Neuronal stem cell (in vitro differentiated cells): ENCODE data around the gene AHDC1.

ENCODE experiments used
- DNase-seq: peaks from one replicate; pipeline ENCODE4 v3.0.0-alpha.2; 2013; ENCODE audit warnings: low spot score
- H2AFZ ChIP-seq: one replicate; pipeline ENCODE4 v1.6.1; 2013; ENCODE audit warnings: mild to moderate bottlenecking, low read length, inconsistent platforms
- H2AK5ac ChIP-seq: 2 replicates; pipeline ENCODE4 v1.6.1; 2013; ENCODE audit warnings: low read depth, mild to moderate bottlenecking, inconsistent platforms, low read length, moderate library complexity, mixed read lengths
- H2BK120ac ChIP-seq: 2 replicates; pipeline ENCODE4 v1.6.1; 2013; ENCODE audit warnings: low read depth, mild to moderate bottlenecking, inconsistent platforms, low read length, moderate library complexity, mixed read lengths
- H2BK12ac ChIP-seq: one replicate; pipeline ENCODE4 v1.6.1; 2013; ENCODE audit warnings: low read length, inconsistent platforms
- H2BK15ac ChIP-seq: 2 replicates; pipeline ENCODE4 v1.6.1; 2013; ENCODE audit warnings: mild to moderate bottlenecking, low read length, inconsistent platforms, mixed read lengths
- H2BK5ac ChIP-seq: one replicate; pipeline ENCODE4 v1.6.1; 2013; ENCODE audit warnings: inconsistent platforms, mild to moderate bottlenecking, low read length, moderate library complexity
- H3K14ac ChIP-seq: one replicate; pipeline ENCODE4 v1.6.1; 2013; ENCODE audit warnings: low read length, inconsistent platforms
- H3K18ac ChIP-seq: 2 replicates; pipeline ENCODE4 v1.6.1; 2013; ENCODE audit warnings: low read length, inconsistent platforms
- H3K23ac ChIP-seq: 2 replicates; pipeline ENCODE4 v1.6.1; 2013; ENCODE audit warnings: low read depth, mild to moderate bottlenecking, mixed read lengths, low read length, inconsistent platforms; ENCODE audit not compliant: poor library complexity
- H3K27ac ChIP-seq: replicated peaks from 3 replicates; pipeline ENCODE4 v1.5.1; 2013; ENCODE audit warnings: low read length, inconsistent platforms
- H3K27me3 ChIP-seq, 3 experiments: 2 replicates each; pipeline ENCODE4 v1.6.1; 2013; ENCODE audit warnings: low read length in 3 of 3, mild to moderate bottlenecking in 2 of 3, inconsistent platforms in 1 of 3, low read depth in 1 of 3, mixed read lengths in 1 of 3, moderate library complexity in 1 of 3; ENCODE audit not compliant: control insufficient read depth in 3 of 3, insufficient read depth in 3 of 3
- H3K36me3 ChIP-seq, 2 donors: replicated peaks in 1 of 2; 2 replicates each; pipeline ENCODE4 v1.6.1; 2013; ENCODE audit warnings: low read length in 2 of 2; ENCODE audit not compliant: control insufficient read depth in 2 of 2, insufficient read depth in 2 of 2
- H3K4ac ChIP-seq: 2 replicates; pipeline ENCODE4 v1.6.1; 2013; ENCODE audit warnings: inconsistent platforms, mild to moderate bottlenecking, low read length, moderate library complexity
- H3K4me1 ChIP-seq, 2 donors: 1 replicate in 1 of 2; 2 replicates in 1 of 2; pipeline ENCODE4 v1.6.1; 2013; ENCODE audit warnings: low read length in 2 of 2, low read depth in 1 of 2; ENCODE audit not compliant: control insufficient read depth in 2 of 2, insufficient read depth in 1 of 2
- H3K4me2 ChIP-seq: one replicate; pipeline ENCODE4 v1.6.1; 2013; ENCODE audit warnings: mild to moderate bottlenecking, low read length, inconsistent platforms; ENCODE audit not compliant: insufficient read depth, poor library complexity, severe bottlenecking
- H3K4me3 ChIP-seq, 2 donors: 2 replicates each; pipeline ENCODE4 v1.5.1; 2013; ENCODE audit warnings: low read length in 2 of 2, mild to moderate bottlenecking in 2 of 2, inconsistent platforms in 1 of 2, moderate library complexity in 1 of 2
- H3K79me1 ChIP-seq: one replicate; pipeline ENCODE4 v1.6.1; 2013; ENCODE audit warnings: low read depth, mild to moderate bottlenecking, inconsistent platforms, low read length, moderate library complexity
- H3K9ac ChIP-seq: one replicate; pipeline ENCODE4 v1.6.1; 2013; ENCODE audit warnings: mild to moderate bottlenecking, low read depth, low read length, inconsistent platforms; ENCODE audit not compliant: poor library complexity
- H3K9me3 ChIP-seq, 2 donors: replicated peaks in 1 of 2; 2 replicates each; pipeline versions ENCODE3 to v1.6.1; 2013; ENCODE audit warnings: low read length in 2 of 2, mild to moderate bottlenecking in 2 of 2, inconsistent platforms in 1 of 2, low read depth in 1 of 2, mixed read lengths in 1 of 2, moderate library complexity in 1 of 2; ENCODE audit not compliant: control insufficient read depth in 2 of 2, insufficient read depth in 1 of 2
- H4K8ac ChIP-seq: one replicate; pipeline ENCODE4 v1.6.1; 2013; ENCODE audit warnings: low read depth, mild to moderate bottlenecking, inconsistent platforms, low read length, moderate library complexity
- H4K91ac ChIP-seq: one replicate; pipeline ENCODE4 v1.6.1; 2013; ENCODE audit warnings: low read length, low read depth, mild to moderate bottlenecking, inconsistent platforms; ENCODE audit not compliant: poor library complexity
- WGBS, 2 donors: extraction: QIAGEN DNeasy Blood & Tissue Kit; methylation state at CpG; one replicate each; pipeline ENCODE4 v1.1.7; 2013; ENCODE audit warnings: missing lambda C conversion rate in 2 of 2, mixed read lengths in 1 of 2; ENCODE audit not compliant: insufficient read length in 2 of 2, insufficient replicate concordance in 1 of 2; ENCODE audit errors: extremely low coverage in 2 of 2; 5-methylcytosine and 5-hydroxymethylcytosine counted together

AHDC1 gene

DNA sequence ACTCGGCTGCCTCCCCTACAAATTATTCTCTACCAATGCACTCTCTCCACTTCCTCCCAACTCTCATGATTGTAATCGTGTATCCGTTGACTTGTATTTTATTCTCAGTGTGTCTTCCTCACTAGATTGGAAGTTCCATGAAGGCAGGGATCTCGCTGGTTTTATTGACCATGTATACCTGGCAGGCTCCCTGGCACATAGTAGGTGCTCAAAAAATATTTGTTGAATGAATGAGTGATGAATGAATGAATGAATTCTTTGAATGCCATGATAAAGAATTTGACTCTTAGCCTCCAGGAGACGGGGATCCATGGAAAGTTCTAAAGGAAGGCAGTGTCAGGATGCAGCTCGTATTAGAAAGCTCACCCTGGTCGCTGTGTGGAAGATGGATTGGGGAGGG is 85.1 kb downstream of the AHDC1 start:
- peak overlapping the region; percentile 89 for H2BK5ac ChIP-seq
- peak overlapping the region; percentile 80 for H2AFZ ChIP-seq
- no peaks in the 10 kb centered on the region for H3K36me3 ChIP-seq
- H2BK120ac ChIP-seq, result peak overlapping the region; percentile 48
- peaks cover 46 to 61% of the 10 kb centered on the region in 2 donors for H3K4me1 ChIP-seq
- no peak overlapping the region for H3K4me2 ChIP-seq
- H3K27me3 ChIP-seq, result no peaks in the 10 kb centered on the region
- peak overlapping the region; percentile 82 for H2AK5ac ChIP-seq
- WGBS, 2 donors, result no CpG with 5 or more reads among the region's 7 CpGs
- peak overlapping the region; percentile 24 for H3K27ac ChIP-seq
- no peak overlapping the region for H3K4ac ChIP-seq
- no peak for DNase-seq
- H4K91ac ChIP-seq, result no peak overlapping the region
- H3K4me3 ChIP-seq, result peak overlapping the region in 1 of 2 donors; percentile 24
- H2BK12ac ChIP-seq, result peak overlapping the region; percentile 50
- H3K79me1 ChIP-seq, result no peaks in the 10 kb centered on the region
- no peak overlapping the region for H3K23ac ChIP-seq
- no peaks in the 10 kb centered on the region for H3K9me3 ChIP-seq
- no peak overlapping the region for H3K9ac ChIP-seq
- peak overlapping the region; percentile 89 for H3K18ac ChIP-seq
- no peak overlapping the region for H2BK15ac ChIP-seq
- H3K14ac ChIP-seq, result no peak overlapping the region
- H4K8ac ChIP-seq, result no peak overlapping the region

DNA sequence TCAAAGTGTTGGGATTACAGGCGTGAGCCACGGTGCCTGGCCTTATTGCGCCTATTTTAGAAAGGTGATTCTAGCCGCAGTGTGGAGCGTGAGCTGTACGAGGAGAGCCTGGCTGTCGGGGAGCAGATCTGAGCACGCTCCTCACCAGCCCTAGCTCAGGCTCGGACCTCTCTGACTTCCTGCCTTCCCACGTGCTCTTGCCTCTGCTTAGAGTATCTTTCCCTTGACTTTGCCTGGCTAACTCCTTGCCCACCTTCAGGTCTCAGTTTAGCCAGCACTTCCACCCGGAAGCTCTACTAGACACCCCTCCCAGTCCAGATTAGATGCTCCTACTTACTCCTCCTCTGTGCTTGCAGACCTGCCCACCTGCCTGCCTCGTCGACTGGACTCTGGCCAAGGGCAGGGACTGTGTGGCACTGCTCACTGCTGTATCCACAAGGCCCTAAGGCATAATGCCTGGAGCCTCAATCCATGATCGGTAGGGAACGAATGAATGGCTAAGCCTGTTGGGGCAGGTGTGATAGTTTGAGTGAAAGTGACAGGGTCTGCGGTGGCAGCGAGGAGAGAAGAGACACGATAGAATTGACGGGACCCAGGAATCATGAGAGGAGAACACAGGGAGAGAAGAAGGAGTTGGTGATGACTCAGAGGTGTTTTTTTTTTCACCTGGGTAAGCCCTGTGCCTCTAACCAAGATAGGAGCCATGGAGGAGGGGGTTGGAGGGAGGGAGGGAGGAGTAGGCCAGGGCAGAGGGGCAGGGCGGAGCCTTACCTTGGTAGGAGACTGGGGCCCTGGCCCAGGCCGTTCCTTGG is 85.8 kb downstream of the AHDC1 start:
- Histone ChIP-seq H2BK12ac (peak overlapping the region; percentile 18), H2BK5ac (peak overlapping the region; percentile 8), H2BK15ac (no peak overlapping the region), H2AK5ac (peak overlapping the region; percentile 6), H3K18ac (peak overlapping the region; percentile 5), H3K4ac (no peak overlapping the region), H3K27me3 (no peaks in the 10 kb centered on the region), H3K9me3 (no peaks in the 10 kb centered on the region), H3K36me3 (no peaks in the 10 kb centered on the region), H4K91ac (peak overlapping the region; percentile 5), H3K4me3 (peak overlapping the region in 1 of 2 donors; percentile 25), H2AFZ (no peak overlapping the region), H4K8ac (no peak overlapping the region), H3K14ac (no peak overlapping the region), H3K9ac (no peak overlapping the region), H3K79me1 (no peaks in the 10 kb centered on the region), H3K4me1 (peaks cover 45 to 58% of the 10 kb centered on the region in 2 donors), H3K27ac (no peak overlapping the region), H3K4me2 (no peak overlapping the region), H3K23ac (no peak overlapping the region), H2BK120ac (no peak overlapping the region)
- no CpG with 5 or more reads among the region's 21 CpGs for WGBS, 2 donors
- no peak for DNase-seq

DNA sequence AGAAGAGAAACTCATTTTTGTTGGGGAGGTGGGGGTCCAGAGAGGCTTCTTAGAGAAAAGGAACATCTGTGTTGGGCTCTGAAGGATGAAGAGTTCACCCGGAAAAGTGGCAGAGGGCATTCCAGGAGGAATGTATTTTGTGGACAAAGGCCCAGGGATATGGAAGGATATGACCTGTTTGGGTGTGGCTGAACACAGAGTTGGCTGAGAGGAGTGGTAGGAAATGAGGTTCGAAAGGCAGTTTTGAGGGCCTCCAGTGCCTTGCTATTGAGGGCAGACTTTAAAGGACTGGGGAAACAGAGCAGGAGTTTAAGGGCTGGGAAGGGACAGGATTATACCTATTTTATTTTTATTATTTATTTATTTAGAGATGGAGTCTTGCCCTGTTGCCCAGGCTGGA is 86.6 kb downstream of the AHDC1 start:
- no peak for DNase-seq
- Histone ChIP-seq H3K36me3 (no peaks in the 10 kb centered on the region), H3K4ac (no peak overlapping the region), H3K9ac (no peak overlapping the region), H3K79me1 (no peaks in the 10 kb centered on the region), H3K23ac (no peak overlapping the region), H4K8ac (no peak overlapping the region), H2BK5ac (no peak overlapping the region), H2AFZ (no peak overlapping the region), H3K4me2 (no peak overlapping the region), H3K27ac (no peak overlapping the region), H3K18ac (no peak overlapping the region), H3K4me3 (no peak overlapping the region), H2AK5ac (no peak overlapping the region), H3K14ac (no peak overlapping the region), H3K4me1 (peaks cover 38 to 50% of the 10 kb centered on the region in 2 donors), H2BK15ac (no peak overlapping the region), H4K91ac (no peak overlapping the region), H3K9me3 (no peaks in the 10 kb centered on the region), H2BK12ac (no peak overlapping the region), H2BK120ac (no peak overlapping the region), H3K27me3 (no peaks in the 10 kb centered on the region)
- no CpG with 5 or more reads among the region's 2 CpGs for WGBS, 2 donors

DNA sequence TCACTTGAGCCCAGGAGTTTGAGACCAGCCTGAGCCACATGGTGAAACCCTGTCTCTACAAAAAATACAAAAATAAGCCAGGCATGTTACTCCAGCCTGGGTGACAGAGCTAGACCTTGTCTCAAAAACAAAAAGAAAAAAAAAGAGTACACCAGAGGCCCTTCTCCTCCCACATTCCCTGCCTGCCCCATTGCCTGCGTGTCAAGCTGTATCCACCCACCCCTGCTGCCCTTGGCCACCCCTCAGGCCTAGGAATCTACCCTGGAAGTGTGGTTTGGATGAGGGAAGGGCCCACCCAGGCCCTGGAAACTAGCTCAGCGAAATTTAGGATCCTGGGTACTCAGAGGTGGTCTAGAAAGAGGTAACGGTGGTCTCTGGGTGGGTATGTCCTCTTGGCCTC is 88.3 kb downstream of the AHDC1 start:
- Histone ChIP-seq H3K4me2 (no peak overlapping the region), H4K8ac (no peak overlapping the region), H3K27me3 (no peaks in the 10 kb centered on the region), H3K9ac (no peak overlapping the region), H3K4me1 (peaks cover 30 to 34% of the 10 kb centered on the region in 2 donors), H3K36me3 (no peaks in the 10 kb centered on the region), H3K9me3 (no peaks in the 10 kb centered on the region), H2BK120ac (no peak overlapping the region), H2BK12ac (no peak overlapping the region), H2BK15ac (no peak overlapping the region), H2AFZ (peak overlapping the region; percentile 75), H3K18ac (peak overlapping the region; percentile 41), H3K23ac (no peak overlapping the region), H4K91ac (no peak overlapping the region), H3K14ac (no peak overlapping the region), H3K4me3 (no peak overlapping the region), H3K4ac (no peak overlapping the region), H2BK5ac (no peak overlapping the region), H3K27ac (no peak overlapping the region), H2AK5ac (no peak overlapping the region), H3K79me1 (no peaks in the 10 kb centered on the region)
- no CpG with 5 or more reads among the region's 3 CpGs for WGBS, 2 donors
- no peak for DNase-seq
